GM21381 (cell line): ENCODE data around the gene GPBP1L1.
"Not testable (repeated sequence)": the region's sequence is repeated elsewhere in the genome, so short reads cannot be mapped to it uniquely, and the experiment has no call there.

Experiments used
- ATAC-seq: cut with Tn5 transposase; IDR thresholded peaks from one replicate; pipeline ENCODE4 v1.9.1; 2021; ENCODE audit warnings: mild to moderate bottlenecking, moderate library complexity; ENCODE audit not compliant: unreplicated experiment

GPBP1L1 gene

GRCh38 chr1:45684402-45684801 lies 1.9 kb downstream of the GPBP1L1 start:
- no peak for ATAC-seq

- no peak for ATAC-seq
These were observed 3.4 kb downstream of the GPBP1L1 start for GRCh38 chr1:45682942-45683341.

- no peak for ATAC-seq
These were observed 7.2 kb downstream of the GPBP1L1 start for GRCh38 chr1:45679123-45679522.

DNA sequence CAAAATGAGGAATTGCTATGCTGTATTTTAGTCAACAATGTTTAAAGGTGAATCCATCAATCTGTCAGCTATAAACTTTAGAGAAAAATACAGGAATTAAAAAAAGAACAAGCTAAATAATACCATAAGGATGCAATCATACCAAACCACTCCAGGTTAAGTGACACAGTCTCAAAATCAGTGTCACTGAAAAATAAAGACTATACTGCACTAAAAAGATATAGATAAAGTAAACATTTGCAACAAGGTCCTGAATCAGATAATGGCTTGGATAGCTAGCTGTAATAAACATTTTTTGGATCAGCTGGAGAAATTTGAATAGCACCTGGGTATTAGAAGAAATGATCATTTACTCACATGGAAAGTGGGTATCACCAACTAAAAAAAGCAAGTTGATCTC lies 7.8 kb downstream of the GPBP1L1 start:
- ATAC-seq, result no peak

DNA sequence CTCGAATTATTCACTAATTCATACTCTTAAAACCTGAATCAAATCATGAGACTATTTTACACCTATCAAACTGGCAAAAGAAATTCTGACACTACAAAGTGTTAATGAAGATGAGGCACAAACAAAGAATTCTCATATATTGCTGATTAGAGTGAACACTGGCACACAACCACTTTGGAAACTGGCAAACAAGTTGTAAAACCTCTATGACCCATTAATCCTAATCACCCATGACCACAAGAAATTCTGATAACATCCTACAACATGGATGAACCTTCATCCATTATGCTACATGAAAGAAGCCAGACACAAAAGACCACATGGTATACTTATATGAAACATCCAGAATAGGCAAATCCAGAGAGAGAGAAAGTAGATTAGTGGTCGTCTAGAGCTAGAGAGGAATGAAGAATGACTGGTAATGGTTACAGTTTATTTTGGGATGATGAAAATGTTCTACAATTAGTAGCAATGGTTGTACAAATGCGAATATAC lies 8.5 kb downstream of the GPBP1L1 start:
- no peak for ATAC-seq

DNA sequence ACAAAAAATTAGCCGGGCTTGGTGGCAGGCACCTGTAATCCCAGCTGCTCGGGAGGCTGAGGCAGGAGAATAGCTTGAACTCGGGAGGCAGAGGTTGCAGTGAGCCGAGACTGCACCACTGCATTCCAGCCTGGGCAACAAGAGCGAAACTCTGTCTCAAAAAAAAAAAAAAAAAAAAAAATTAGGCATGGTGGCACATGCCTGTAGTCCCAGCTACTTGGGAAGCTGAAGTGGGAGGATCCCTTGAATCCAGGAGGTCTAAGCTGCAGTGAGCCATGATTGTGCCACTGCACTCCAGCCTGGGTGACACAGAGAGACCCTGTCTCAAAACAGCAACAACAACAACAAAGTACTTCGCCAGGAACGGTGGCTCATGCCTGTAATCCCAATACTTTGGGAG lies 9.8 kb downstream of the GPBP1L1 start:
- not testable (repeated sequence) for ATAC-seq

DNA sequence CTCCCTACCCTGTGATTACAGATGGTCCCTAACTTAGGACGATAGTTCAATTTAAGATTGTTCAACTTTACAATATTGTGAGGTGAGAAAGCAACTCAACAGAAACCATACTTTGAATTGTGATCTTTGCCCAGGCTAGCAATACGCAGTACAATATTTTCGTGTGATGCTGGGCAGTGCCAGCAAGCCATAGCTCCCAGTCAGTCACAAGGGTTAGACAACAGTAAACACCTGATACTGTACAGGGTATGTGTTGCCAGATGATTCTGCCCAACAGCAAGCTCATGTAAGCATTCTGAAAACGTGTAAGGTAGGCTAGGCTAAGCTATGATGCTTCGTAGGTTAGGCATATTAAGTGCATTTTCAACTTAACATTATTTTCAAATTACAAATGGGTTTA lies 11.9 kb downstream of the GPBP1L1 start:
- ATAC-seq, result no peak

DNA sequence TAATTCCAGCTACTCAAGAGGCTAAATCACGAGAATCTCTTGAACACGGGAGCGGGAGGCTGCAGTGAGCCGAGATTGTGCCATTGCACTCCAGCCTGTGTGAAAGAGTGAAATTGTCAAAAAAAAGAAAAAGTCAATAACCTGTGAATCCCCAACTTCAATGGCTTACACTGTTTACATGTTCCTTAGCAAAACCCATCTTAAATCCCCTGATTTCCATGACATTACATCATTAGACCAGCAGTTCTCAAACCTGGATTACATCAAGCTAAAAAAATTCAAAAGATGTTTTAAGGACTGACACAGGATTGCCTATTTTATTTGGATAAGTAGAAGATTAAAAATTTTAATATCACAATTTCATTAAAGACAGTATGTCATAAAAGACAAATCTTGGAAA lies 12.4 kb downstream of the GPBP1L1 start:
- no peak for ATAC-seq

DNA sequence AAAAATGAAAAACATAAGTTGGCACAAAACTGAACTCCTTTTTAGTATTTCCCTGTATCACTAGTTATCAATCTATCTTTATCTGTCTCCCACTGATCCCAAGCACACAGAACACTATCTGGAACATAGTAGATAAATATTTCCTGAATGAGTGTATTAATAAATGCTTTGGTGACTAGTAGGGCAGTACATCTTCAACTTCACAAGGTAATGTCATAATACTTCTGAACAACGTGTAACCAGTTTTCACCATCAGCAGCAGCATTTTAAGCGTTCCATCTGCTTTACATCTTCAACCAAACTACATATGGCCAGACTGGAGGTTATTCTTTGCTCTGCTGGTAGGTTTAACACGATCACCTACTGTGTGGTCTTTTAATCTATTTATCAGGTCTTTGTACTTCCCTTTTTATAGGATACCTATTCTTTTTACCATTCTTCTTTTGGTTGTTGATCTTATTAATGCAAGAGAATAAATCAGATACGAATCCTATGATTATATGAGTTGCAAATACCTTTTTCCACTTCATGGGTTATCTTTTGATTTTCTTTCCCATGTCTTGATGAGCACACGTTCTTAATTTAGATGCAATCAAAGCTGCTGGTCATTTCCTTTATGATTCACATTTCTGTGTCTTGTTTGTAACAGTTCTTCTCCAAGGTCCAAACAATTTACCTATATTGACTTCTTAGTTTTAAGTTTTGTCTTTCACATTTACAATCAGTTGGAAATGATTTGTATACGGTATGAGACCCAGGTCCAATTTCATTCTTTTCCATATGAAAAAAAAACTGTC lies 16.3 kb downstream of the GPBP1L1 start:
- no peak for ATAC-seq

- no peak for ATAC-seq
These were observed 17.0 kb downstream of the GPBP1L1 start for GRCh38 chr1:45669379-45669778.

DNA sequence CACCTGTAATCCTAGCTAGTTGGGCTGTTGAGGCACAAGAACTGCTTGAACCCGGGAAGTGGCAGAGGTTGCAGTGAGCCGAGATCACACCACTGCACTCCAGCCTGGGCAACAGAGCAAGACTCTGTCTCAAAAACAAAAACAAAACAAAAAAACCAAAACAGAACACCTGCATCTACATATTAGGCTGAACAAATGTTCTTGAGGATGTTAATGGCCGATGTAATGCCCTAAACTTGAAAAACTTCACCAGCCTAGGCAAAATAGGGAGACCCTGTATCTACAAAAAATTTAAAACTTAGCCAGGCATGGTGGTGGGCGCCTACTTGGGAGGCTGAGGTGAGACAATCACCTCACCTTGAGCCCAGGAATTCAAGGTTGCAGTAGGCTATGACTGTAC lies 17.8 kb downstream of the GPBP1L1 start:
- ATAC-seq, result no peak

- ATAC-seq, result no peak
These were observed 18.8 kb downstream of the GPBP1L1 start for GRCh38 chr1:45667321-45668111.

GRCh38 chr1:45666836-45667235 lies 19.5 kb downstream of the GPBP1L1 start:
- no peak for ATAC-seq

GRCh38 chr1:45660336-45660735 lies 26.0 kb downstream of the GPBP1L1 start:
- no peak for ATAC-seq

- no peak for ATAC-seq
These were observed 27.1 kb downstream of the GPBP1L1 start for GRCh38 chr1:45659222-45659621.

GRCh38 chr1:45658171-45658570 lies 28.2 kb downstream of the GPBP1L1 start:
- no peak for ATAC-seq

DNA sequence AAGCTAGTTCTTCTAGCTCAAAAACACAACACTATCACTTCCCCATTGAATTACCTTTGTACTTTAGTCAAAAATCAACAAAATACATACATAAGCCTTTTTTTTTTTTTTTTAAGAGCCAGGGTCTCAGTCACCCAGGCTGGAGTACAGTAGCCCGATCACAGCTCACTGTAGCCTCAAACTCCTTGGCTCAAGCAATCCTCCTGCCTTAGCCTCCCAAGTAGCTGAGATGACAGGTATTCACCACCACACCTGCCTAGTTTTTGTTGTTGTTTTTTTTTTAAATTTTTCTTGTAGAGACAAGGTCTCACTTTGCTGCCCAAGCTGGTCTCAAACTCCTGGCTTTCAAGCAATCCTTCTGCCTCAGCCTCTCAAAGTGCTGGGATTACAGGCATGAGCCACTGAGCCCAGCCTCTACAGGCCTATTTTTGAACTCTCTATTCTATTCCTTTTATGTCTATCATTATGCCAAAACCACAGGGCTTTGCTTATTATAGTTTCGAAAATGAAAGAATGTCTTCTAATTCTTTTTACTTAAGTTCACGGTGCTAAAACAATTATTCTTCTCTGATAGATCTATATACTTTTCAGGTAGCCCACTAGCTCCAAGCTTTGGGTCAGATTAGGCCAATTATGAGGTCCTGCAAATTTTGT lies 29.6 kb downstream of the GPBP1L1 start:
- ATAC-seq, result no peak

DNA sequence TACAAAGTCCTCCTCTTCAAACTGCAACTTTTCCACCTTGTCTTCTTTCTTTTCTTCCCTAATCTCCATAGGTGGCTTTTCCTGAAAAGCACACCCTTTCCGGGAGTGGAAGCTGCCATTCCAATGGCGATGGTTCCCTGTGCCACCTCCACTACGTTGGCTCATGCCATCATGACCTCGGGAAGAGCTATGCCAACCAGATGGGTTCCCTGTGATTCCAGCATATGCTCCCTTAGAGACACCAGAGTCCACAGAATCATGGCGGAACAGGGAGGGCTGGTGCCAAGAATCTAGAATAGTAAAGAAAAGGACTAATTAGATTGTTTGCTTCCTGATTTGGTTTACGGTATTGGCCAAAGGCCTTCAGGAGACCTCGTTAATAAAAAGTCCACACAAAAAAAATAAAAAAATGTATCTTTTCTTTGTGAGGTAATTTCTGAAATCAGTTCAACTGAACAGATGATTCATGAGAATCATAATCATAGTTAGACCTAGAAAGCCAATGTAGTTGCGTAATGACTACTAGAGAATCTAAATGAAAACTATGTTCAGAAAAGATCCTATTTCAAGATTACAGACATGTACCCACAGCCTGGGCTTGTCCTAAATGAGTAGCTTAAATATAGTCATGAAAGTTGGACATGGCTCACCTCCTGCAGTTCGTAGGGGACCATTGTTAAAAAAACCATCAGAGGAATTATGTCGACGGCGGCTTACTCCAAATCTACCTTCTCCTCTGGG lies 31.6 kb downstream of the GPBP1L1 start:
- no peak for ATAC-seq

GRCh38 chr1:45647248-45648021 lies 38.9 kb downstream of the GPBP1L1 start:
- no peak for ATAC-seq

DNA sequence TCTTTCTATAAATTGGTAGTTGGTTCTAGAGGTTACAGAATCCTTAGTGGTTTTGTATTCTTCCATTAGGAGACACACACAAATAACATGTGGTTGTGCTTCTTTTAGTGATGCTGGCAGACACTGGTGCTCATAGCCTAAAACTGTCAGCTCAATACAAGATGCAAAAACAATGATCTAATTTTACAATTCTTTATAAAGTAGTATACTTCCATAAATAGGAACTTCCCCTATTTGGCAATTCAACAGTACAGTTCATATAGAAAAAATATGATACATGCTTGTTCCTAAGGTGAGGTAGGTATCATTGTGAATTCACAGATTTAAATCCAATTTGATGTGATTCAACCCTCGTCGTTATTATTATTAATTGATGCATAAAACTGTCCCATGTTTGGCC lies 41.7 kb downstream of the GPBP1L1 start:
- ATAC-seq, result no peak
